A549 (cell line): ENCODE data around the gene CIDEA. TPM values are rescaled to one million over a fixed set of nuclear protein-coding genes. Genes with fewer than 3 reads are reported as not detected.

ENCODE experiments used
- ATAC-seq, 2 experiments: fragments of 200-7000 bp in 1 of 2; fragments of >200 bp in 1 of 2; cut with Nextera tagmentation in 1 of 2; cut with Tn5 transposase in 1 of 2; 3 replicates each; pipeline versions ENCODE4 v1.8.0 to v1.9.1; 2018 to 2020; ENCODE audit warnings: mild to moderate bottlenecking in 1 of 2, moderate library complexity in 1 of 2
- CTCF ChIA-PET: fragments of 300-600 bp; sonication (Branson Sonifier 250); formaldehyde crosslinking; extraction: SDS; loops from one replicate; lab custom pipeline; 2021; ENCODE audit warnings: antibody characterized with exemption, inconsistent platforms; lab: Yijun Ruan, JAX
- POLR2A ChIA-PET: fragments of 350-600 bp; formaldehyde crosslinking; extraction: SDS; loops from one replicate; lab custom pipeline; 2021; ENCODE audit warnings: antibody characterized with exemption, inconsistent platforms; lab: Yijun Ruan, JAX
- DNase-seq, 2 experiments: peaks; one replicate each; pipeline versions ENCODE4 v3.0.0 to v3.0.0-alpha.2; 2011 to 2016; ENCODE audit warnings: low read depth in 1 of 2, low spot score in 1 of 2
- FAIRE-seq: peaks from 2 replicates; lab custom pipeline; 2011; peaks lifted over from hg19 to GRCh38; lab: Jason Lieb, UNC
- H3K27ac ChIP-seq, 2 experiments: fragments of >200 bp; sonication (Bioruptor Twin); formaldehyde crosslinking; 3 replicates each; pipeline ENCODE4 v1.5.1; 2016 to 2017
- H3K4me1 ChIP-seq: fragments of >200 bp; sonication (Bioruptor Twin); formaldehyde crosslinking; 3 replicates; pipeline ENCODE4 v1.6.1; 2016
- H3K4me2 ChIP-seq: fragments of >200 bp; sonication (Bioruptor Twin); formaldehyde crosslinking; 3 replicates; pipeline ENCODE4 v1.6.1; 2016
- H3K4me3 ChIP-seq: fragments of >200 bp; sonication (Bioruptor Twin); formaldehyde crosslinking; 3 replicates; pipeline ENCODE4 v1.5.1; 2016
- H3K9me3 ChIP-seq: fragments of >200 bp; sonication (Bioruptor Twin); formaldehyde crosslinking; 3 replicates; pipeline ENCODE4 v1.6.1; 2016
- ATOH8 ChIP-seq: fragments of 250-450 bp; sonication (Bioruptor Pico); IDR thresholded peaks from 2 replicates; pipeline ENCODE4 v1.5.0; 2020; ENCODE audit warnings: low read depth, mild to moderate bottlenecking, moderate library complexity
- BHLHE40 ChIP-seq: IDR thresholded peaks from 2 replicates; pipeline ENCODE4 v1.6.1; 2012; ENCODE audit warnings: low read depth, low read length, inconsistent platforms
- CBX2 ChIP-seq: fragments of 200-600 bp; sonication (generic); IDR thresholded peaks from 2 replicates; pipeline ENCODE4 v1.6.1; 2016; ENCODE audit warnings: low read depth, mild to moderate bottlenecking, borderline replicate concordance
- CEBPB ChIP-seq, 2 experiments: fragments of >200 bp in 1 of 2; sonication (Bioruptor Twin) in 1 of 2; formaldehyde crosslinking in 1 of 2; IDR thresholded peaks; 2 replicates each; pipeline ENCODE4 v1.6.1; 2012 to 2016
- CHD2 ChIP-seq: fragments of 150-350 bp; IDR thresholded peaks from 2 replicates; pipeline ENCODE4 v1.6.1; 2014; ENCODE audit warnings: low read length; ENCODE audit not compliant: partially characterized antibody
- CHD4 ChIP-seq: fragments of 200-600 bp; sonication (generic); IDR thresholded peaks from 2 replicates; pipeline ENCODE4 v1.6.1; 2016; ENCODE audit warnings: antibody characterized with exemption, mild to moderate bottlenecking, borderline replicate concordance
- CTCF ChIP-seq: fragments of >200 bp; sonication (Bioruptor Twin); formaldehyde crosslinking; IDR thresholded peaks from 3 replicates; pipeline ENCODE4 v1.5.1; 2016
- E2F6 ChIP-seq: IDR thresholded peaks from 2 replicates; pipeline ENCODE4 v1.6.1; 2012; ENCODE audit warnings: low read depth, borderline replicate concordance
- EHF ChIP-seq: fragments of 250-450 bp; sonication (Bioruptor Pico); IDR thresholded peaks from 2 replicates; pipeline ENCODE4 v1.5.0; 2020; ENCODE audit warnings: mild to moderate bottlenecking
- EHMT2 ChIP-seq: fragments of 200-600 bp; sonication (generic); IDR thresholded peaks from 2 replicates; pipeline ENCODE4 v1.6.1; 2016; ENCODE audit warnings: antibody characterized with exemption, low read depth, mild to moderate bottlenecking, moderate library complexity
- EP300 ChIP-seq, 2 experiments: fragments of >200 bp; sonication (Bioruptor Twin); formaldehyde crosslinking; IDR thresholded peaks; 2 replicates in 1 of 2; 3 replicates in 1 of 2; pipeline ENCODE4 v1.6.1; 2016 to 2017
- FOSB ChIP-seq: fragments of 250-450 bp; sonication (Bioruptor Pico); IDR thresholded peaks from 2 replicates; pipeline ENCODE4 v1.5.0; 2020; ENCODE audit warnings: mild to moderate bottlenecking, moderate library complexity
- FOSL2 ChIP-seq, 2 experiments: fragments of 450-650 bp in 1 of 2; fragments of >200 bp in 1 of 2; sonication (Bioruptor Twin) in 1 of 2; formaldehyde crosslinking; IDR thresholded peaks; 2 replicates each; pipeline versions ENCODE4 v1.5.0 to v1.6.1; 2016 to 2020; ENCODE audit warnings: mild to moderate bottlenecking in 1 of 2, moderate library complexity in 1 of 2
- HEYL ChIP-seq: fragments of 250-450 bp; sonication (Bioruptor Pico); IDR thresholded peaks from 2 replicates; pipeline ENCODE4 v1.8.0; 2021; ENCODE audit warnings: mild to moderate bottlenecking, moderate library complexity
- HMGXB4 ChIP-seq: fragments of 250-450 bp; sonication (Bioruptor Pico); IDR thresholded peaks from 2 replicates; pipeline ENCODE4 v1.5.0; 2021; ENCODE audit warnings: mild to moderate bottlenecking, moderate library complexity, borderline replicate concordance
- HOXB5 ChIP-seq: fragments of 250-450 bp; sonication (Bioruptor Pico); IDR thresholded peaks from 2 replicates; pipeline ENCODE4 v1.5.0; 2020; ENCODE audit warnings: mild to moderate bottlenecking, moderate library complexity
- JUN ChIP-seq, 2 experiments: fragments of >200 bp; sonication (Bioruptor Twin); formaldehyde crosslinking; IDR thresholded peaks; 2 replicates in 1 of 2; 3 replicates in 1 of 2; pipeline ENCODE4 v1.6.1; 2016 to 2017
- JUNB ChIP-seq: fragments of >200 bp; sonication (Bioruptor Twin); formaldehyde crosslinking; IDR thresholded peaks from 2 replicates; pipeline ENCODE4 v1.6.1; 2016
- KDM1A ChIP-seq: fragments of 200-600 bp; sonication (generic); IDR thresholded peaks from 2 replicates; pipeline ENCODE4 v1.6.1; 2016; ENCODE audit warnings: low read depth, mild to moderate bottlenecking
- MAZ ChIP-seq: fragments of 150-350 bp; IDR thresholded peaks from 2 replicates; pipeline ENCODE4 v1.6.1; 2014; ENCODE audit warnings: antibody characterized with exemption, low read depth, low read length, borderline replicate concordance
- NFE2L2 ChIP-seq: fragments of 150-350 bp; conservative IDR thresholded peaks from 2 replicates; pipeline ENCODE4 v1.6.1; 2014; ENCODE audit warnings: low read length
- PBX3 ChIP-seq: IDR thresholded peaks from 2 replicates; pipeline ENCODE4 v1.6.1; 2012
- POLR2A ChIP-seq: IDR thresholded peaks from 2 replicates; pipeline ENCODE4 v1.6.1; 2012; ENCODE audit warnings: mild to moderate bottlenecking, low read length
- POLR2AphosphoS2 ChIP-seq: conservative IDR thresholded peaks from 2 replicates; pipeline ENCODE4 v1.6.1; 2012; ENCODE audit warnings: low read length, improper control_type of control experiment, inconsistent platforms
- RCOR1 ChIP-seq: fragments of 150-350 bp; IDR thresholded peaks from 2 replicates; pipeline ENCODE4 v1.6.1; 2014; ENCODE audit warnings: antibody characterized with exemption, low read length, low read depth
- RFX5 ChIP-seq: fragments of 450-650 bp; IDR thresholded peaks from 2 replicates; pipeline ENCODE4 v1.7.1; 2014; ENCODE audit warnings: antibody characterized with exemption, mild to moderate bottlenecking, moderate library complexity
- RNF2 ChIP-seq: fragments of 200-600 bp; sonication (generic); IDR thresholded peaks from 2 replicates; pipeline ENCODE4 v1.6.1; 2016; ENCODE audit warnings: low read depth, mild to moderate bottlenecking, antibody characterized with exemption, moderate library complexity, borderline replicate concordance
- SMC3 ChIP-seq: fragments of >200 bp; sonication (Bioruptor Twin); formaldehyde crosslinking; IDR thresholded peaks from 3 replicates; pipeline ENCODE4 v1.6.1; 2018; ENCODE audit warnings: inconsistent platforms
- TFCP2L1 ChIP-seq: fragments of 250-450 bp; sonication (Bioruptor Pico); IDR thresholded peaks from 2 replicates; pipeline ENCODE4 v1.5.0; 2021; ENCODE audit warnings: mild to moderate bottlenecking
- ZFP36 ChIP-seq: fragments of 450-650 bp; IDR thresholded peaks from 2 replicates; pipeline ENCODE4 v1.6.1; 2014; ENCODE audit warnings: borderline replicate concordance; ENCODE audit not compliant: partially characterized antibody
- ZNF302 ChIP-seq: fragments of 250-450 bp; sonication (Bioruptor Pico); IDR thresholded peaks from 2 replicates; pipeline ENCODE4 v1.9.0; 2021; ENCODE audit warnings: inconsistent platforms, mild to moderate bottlenecking, moderate library complexity
- ZSCAN20 ChIP-seq: fragments of 250-450 bp; sonication (Bioruptor Pico); IDR thresholded peaks from 2 replicates; pipeline ENCODE4 v1.8.0; 2022; ENCODE audit warnings: mild to moderate bottlenecking, moderate library complexity
- WGBS: methylation state at CpG from one replicate; pipeline ENCODE4 v1.1.6; 2017; ENCODE audit errors: missing lambda C conversion rate; 5-methylcytosine and 5-hydroxymethylcytosine counted together
- polyA plus RNA-seq, 4 experiments: library from polyadenylated mRNA; depleted of rRNA in 3 of 4; stranded (reverse); fragments of >200 nt; fragmentation: RNase III in 1 of 4; extraction: RNeasy Plus Mini Kit Qiagen cat#74134 plus additional on column Dnase treatment in 1 of 4; gene quantifications; 2 replicates in 3 of 4; 3 replicates in 1 of 4; pipeline ENCODE4 v1.2.3, GENCODE V29; 2011 to 2017

CIDEA gene
- polyA plus RNA-seq, 2 of the 4 experiments (the other 2 are of a cell fraction) = not detected

GRCh38 chr18:12254820-12255511 lies 805 bp downstream of the CIDEA start:
- no peak for FAIRE-seq
- Histone ChIP-seq H3K9me3 (no peaks in the 10 kb centered on the region), H3K4me3 (no peak overlapping the region), H3K4me2 (no peak overlapping the region), H3K4me1 (no peaks in the 10 kb centered on the region), H3K27ac (no peak overlapping the region)
- no peak for DNase-seq
- POLR2A ChIA-PET = no interaction called here
- no peak for ATAC-seq
- TF ChIP-seq JUN (IDR thresholded peaks at IDR 0.05) = no peak
- no peak for TF ChIP-seq TFCP2L1 (CRISPR knock-in tag)
- no peak for TF ChIP-seq NFE2L2
- TF ChIP-seq PBX3 = no peak
- no peak for TF ChIP-seq ZFP36
- no peak for TF ChIP-seq RCOR1
- TF ChIP-seq HOXB5 (CRISPR knock-in tag) = no peak
- no peak for TF ChIP-seq POLR2A
- TF ChIP-seq ATOH8 (CRISPR knock-in tag) = no peak
- TF ChIP-seq CHD2 = no peak
- TF ChIP-seq RFX5 = no peak
- TF ChIP-seq FOSL2 (IDR thresholded peaks at IDR 0.05) = no peak
- TF ChIP-seq FOSL2 (CRISPR knock-in tag; IDR thresholded peaks at IDR 0.05) = no peak
- no peak for TF ChIP-seq RNF2
- no peak for TF ChIP-seq ZSCAN20 (CRISPR knock-in tag)
- TF ChIP-seq ZNF302 (CRISPR knock-in tag) = no peak
- no peak for TF ChIP-seq SMC3
- TF ChIP-seq EP300 (IDR thresholded peaks at IDR 0.05) = no peak
- TF ChIP-seq EHMT2 = no peak
- 89% methylated on average over 30 of the region's 38 CpGs for WGBS
- CTCF ChIA-PET = interaction anchor here (0.6 to 1.0 kb wide), 2 partner anchors 8 to 658 kb away, joined by 3 read pairs; no protein-coding TSS in a partner anchor

GRCh38 chr18:12255626-12256026 lies 1.5 kb downstream of the CIDEA start:
- no peaks in the 10 kb centered on the region for H3K9me3 ChIP-seq
- H3K4me3 ChIP-seq = no peak overlapping the region
- no peak overlapping the region for H3K27ac ChIP-seq
- FAIRE-seq (no peak), DNase-seq (no peak), ATAC-seq (no peak; a peak in 1 of 6 replicates)
- WGBS = 33% methylated on average over 3 of the region's 4 CpGs
- ChIA-PET CTCF (interaction anchor here (0.6 to 1.1 kb wide), 3 partner anchors 7 to 659 kb away, joined by 3 read pairs; no protein-coding TSS in a partner anchor), POLR2A (no interaction called here)
- no peaks in the 10 kb centered on the region for H3K4me1 ChIP-seq
- H3K4me2 ChIP-seq = no peak overlapping the region
- no peak for TF ChIP-seq TFCP2L1 (CRISPR knock-in tag)
- TF ChIP-seq BHLHE40 = no peak
- TF ChIP-seq KDM1A = no peak
- no peak for TF ChIP-seq CEBPB (IDR thresholded peaks at IDR 0.05)
- no peak for TF ChIP-seq MAZ
- TF ChIP-seq EHF (CRISPR knock-in tag) = no peak
- no peak for TF ChIP-seq EHMT2
- TF ChIP-seq CHD4 = no peak
- no peak for TF ChIP-seq CTCF
- TF ChIP-seq CBX2 = no peak
- TF ChIP-seq ATOH8 (CRISPR knock-in tag) = no peak
- no peak for TF ChIP-seq HEYL (CRISPR knock-in tag)
- TF ChIP-seq FOSB (CRISPR knock-in tag) = no peak
- TF ChIP-seq HMGXB4 (CRISPR knock-in tag) = no peak
- no peak for TF ChIP-seq E2F6
- no peak for TF ChIP-seq POLR2AphosphoS2
- TF ChIP-seq JUN (IDR thresholded peaks at IDR 0.05) = no peak
- TF ChIP-seq JUNB = no peak
